Measurements from ENCODE around the gene HOXB6. TPM values are rescaled to one million over a fixed set of nuclear protein-coding genes. Genes with fewer than 3 reads are reported as not detected.

HOXB6 gene
- total and polyA plus RNA-seq, 2 experiments from 2014 or later: 0.12 TPM; not detected in 1

DNA sequence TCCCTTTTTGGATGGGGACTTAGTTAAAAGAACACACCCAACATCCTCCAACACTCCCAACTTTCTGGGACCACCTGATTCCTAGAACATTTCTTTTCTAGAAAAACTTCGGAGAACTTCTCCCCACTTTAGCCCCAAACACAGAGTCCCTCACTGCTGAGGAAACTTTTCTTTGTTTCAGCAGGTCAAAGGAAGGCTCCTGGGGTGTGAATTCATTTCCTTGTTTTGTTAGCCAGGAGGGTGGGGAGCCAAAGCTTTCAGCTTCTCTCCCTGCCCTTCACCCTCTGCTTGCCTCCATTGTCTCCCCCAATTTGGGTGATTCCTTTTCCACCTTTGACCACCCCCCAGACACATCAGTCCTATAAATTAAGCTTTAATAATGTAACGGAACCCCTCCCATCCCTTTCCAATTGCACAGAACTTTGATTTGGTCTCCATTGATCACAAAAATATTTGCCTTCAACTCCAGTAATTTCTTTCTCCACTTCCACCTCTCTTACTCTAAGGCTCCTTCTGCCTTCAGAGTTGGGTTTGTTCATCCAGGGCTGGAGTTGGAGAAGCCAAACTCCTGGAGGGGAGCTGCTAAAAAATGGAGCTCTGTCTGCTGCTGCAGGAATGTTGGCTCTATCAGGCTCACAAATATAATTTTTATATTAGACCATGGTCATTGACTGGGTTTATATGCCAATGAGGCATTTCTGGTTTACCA, 37.0 kb downstream of the HOXB6 start:
- DNase-seq (ENCODE audit: low read depth in 1 of 2, low spot score in 1 of 2): no peak
- TF ChIP-seq, protein P1, sequence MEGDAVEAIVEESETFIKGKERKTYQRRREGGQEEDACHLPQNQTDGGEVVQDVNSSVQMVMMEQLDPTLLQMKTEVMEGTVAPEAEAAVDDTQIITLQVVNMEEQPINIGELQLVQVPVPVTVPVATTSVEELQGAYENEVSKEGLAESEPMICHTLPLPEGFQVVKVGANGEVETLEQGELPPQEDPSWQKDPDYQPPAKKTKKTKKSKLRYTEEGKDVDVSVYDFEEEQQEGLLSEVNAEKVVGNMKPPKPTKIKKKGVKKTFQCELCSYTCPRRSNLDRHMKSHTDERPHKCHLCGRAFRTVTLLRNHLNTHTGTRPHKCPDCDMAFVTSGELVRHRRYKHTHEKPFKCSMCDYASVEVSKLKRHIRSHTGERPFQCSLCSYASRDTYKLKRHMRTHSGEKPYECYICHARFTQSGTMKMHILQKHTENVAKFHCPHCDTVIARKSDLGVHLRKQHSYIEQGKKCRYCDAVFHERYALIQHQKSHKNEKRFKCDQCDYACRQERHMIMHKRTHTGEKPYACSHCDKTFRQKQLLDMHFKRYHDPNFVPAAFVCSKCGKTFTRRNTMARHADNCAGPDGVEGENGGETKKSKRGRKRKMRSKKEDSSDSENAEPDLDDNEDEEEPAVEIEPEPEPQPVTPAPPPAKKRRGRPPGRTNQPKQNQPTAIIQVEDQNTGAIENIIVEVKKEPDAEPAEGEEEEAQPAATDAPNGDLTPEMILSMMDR (IDR thresholded peaks at IDR 0.05; ENCODE audit: low read depth, low read length): no peak
- no peak overlapping the region for H3K27ac ChIP-seq
- no peaks in the 10 kb centered on the region for H3K36me3 ChIP-seq
- H3K4me3 ChIP-seq: no peak overlapping the region
- no peaks in the 10 kb centered on the region for H3K9me3 ChIP-seq (ENCODE audit: low read depth)
- H3K4me1 ChIP-seq (ENCODE audit: low read depth): peaks cover 47% of the 10 kb centered on the region
- H3K27me3 ChIP-seq: peaks cover 100% of the 10 kb centered on the region

DNA sequence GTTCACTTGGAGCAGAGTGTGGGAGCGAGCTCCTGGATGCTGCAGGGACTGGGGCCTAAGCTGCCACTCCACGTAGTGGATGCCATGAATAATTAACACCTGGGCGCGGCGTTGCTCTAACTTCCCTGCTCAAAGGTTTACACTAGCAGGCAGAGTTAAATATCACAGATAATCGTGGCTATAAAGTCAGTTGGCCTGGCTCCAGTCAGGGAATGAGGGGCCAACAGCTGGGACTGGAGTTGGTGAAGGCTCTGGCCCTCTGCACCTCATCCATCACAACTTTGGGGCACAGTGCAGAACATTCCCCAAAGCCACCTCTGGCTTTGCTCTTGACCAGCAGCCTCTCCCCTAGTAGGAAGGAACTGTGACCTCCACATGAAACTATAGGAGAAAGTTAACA, 37.6 kb downstream of the HOXB6 start:
- Histone ChIP-seq H3K27me3 (peaks cover 100% of the 10 kb centered on the region), H3K36me3 (no peaks in the 10 kb centered on the region), H3K4me3 (no peak overlapping the region), H3K27ac (no peak overlapping the region), H3K9me3 (ENCODE audit: low read depth) (no peaks in the 10 kb centered on the region), H3K4me1 (ENCODE audit: low read depth) (peaks cover 46% of the 10 kb centered on the region)
- no peak for DNase-seq (ENCODE audit: low read depth in 1 of 2, low spot score in 1 of 2)
- TF ChIP-seq, protein P1 (IDR thresholded peaks at IDR 0.05; ENCODE audit: low read depth, low read length): no peak

DNA sequence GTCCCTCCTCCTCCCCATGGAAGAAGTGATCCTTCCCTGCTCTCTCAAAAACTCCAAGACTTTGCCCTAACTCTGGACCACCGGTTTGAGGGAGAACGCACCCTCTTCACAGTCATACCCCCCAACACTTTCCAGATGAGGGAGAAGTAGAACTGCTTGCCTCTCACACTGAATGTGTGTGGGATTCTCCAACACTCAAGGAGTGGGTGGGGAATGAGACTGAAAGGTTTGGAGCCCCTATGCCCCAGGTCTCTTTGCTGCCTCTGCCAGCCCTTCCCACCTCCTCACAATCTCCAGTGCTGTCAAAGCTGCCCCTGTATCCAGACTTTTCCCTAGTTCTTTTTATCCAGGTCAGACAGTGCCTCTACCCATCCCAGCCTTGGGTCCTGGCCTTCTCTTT, 38.1 kb downstream of the HOXB6 start:
- Histone ChIP-seq H3K4me1 (ENCODE audit: low read depth) (peaks cover 46% of the 10 kb centered on the region), H3K27ac (no peak overlapping the region), H3K36me3 (no peaks in the 10 kb centered on the region), H3K27me3 (peaks cover 100% of the 10 kb centered on the region), H3K4me3 (no peak overlapping the region), H3K9me3 (ENCODE audit: low read depth) (no peaks in the 10 kb centered on the region)
- TF ChIP-seq, protein P1 (IDR thresholded peaks at IDR 0.05; ENCODE audit: low read depth, low read length): no peak
- DNase-seq (ENCODE audit: low read depth in 1 of 2, low spot score in 1 of 2): no peak

DNA sequence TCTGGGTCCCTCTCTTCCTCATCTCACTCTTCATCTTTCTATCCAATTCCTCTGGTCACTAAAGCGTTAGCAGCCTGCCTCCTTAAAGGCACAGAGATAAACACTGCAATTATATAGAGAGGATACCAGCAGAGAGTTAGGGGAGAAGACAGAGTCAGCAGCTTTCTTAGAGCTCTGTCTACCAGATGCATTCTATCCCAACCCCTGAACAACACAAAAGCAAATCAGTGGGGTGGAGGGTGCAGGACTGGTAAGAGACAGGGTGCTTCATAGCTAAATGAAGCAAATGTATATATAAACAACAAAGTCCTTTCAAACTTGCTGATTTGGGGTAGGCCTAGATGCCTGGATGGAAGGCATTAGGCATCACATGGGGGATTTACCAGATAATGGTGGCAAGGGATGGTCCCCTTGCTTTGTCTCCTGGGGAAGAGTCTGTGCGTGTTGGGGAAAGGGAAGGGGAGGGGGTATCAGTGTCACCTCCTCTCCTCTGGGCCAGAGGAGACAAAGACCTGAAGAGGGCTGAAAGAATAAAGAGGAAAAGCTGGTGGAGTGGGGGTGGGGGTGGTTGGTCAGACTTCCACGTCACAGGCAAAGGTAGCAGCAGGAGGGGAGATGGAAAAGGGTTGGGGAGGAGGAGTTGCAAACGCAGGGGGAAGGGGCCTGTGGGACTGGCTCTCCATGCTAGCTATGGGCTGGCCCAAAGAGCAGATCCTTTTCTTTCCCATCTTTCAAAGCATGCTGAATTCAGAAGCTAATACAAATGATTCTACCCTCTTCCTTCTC, 38.7 kb downstream of the HOXB6 start:
- no peak overlapping the region for H3K4me3 ChIP-seq
- no peak overlapping the region for H3K27ac ChIP-seq
- peaks cover 100% of the 10 kb centered on the region for H3K27me3 ChIP-seq
- no peaks in the 10 kb centered on the region for H3K9me3 ChIP-seq (ENCODE audit: low read depth)
- TF ChIP-seq, protein P1 (IDR thresholded peaks at IDR 0.05; ENCODE audit: low read depth, low read length): no peak
- no peak for DNase-seq (ENCODE audit: low read depth in 1 of 2, low spot score in 1 of 2)
- H3K4me1 ChIP-seq (ENCODE audit: low read depth): peaks cover 42% of the 10 kb centered on the region
- no peaks in the 10 kb centered on the region for H3K36me3 ChIP-seq

DNA sequence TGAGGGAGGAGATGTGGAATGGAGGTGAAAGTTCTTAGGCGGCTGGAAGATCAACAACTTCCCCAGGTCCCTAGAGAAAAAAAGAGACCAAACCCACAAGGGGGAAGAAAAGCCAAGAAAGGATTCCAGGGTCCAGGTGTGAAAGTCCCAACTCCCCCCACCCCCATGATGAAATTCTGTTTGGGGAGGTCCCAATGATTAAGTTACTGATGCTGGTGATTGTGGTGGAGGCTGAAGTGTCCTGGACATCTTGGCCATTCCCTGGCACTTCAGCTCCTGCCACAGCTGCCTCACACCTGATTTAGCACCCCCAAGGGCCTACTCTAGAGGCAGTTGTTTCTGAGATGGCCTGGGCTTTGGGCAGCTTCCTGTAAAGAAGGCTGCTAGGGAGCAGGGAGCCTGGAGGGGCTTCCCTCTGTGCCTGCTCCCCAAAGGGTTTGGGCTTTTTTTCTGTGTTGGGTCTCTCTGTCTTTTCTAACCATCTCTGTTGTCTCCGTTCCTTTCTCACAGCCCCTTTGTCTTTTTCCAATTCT, 39.7 kb downstream of the HOXB6 start:
- TF ChIP-seq, protein P1 (IDR thresholded peaks at IDR 0.05; ENCODE audit: low read depth, low read length): no peak
- Histone ChIP-seq H3K4me3 (no peak overlapping the region), H3K27ac (no peak overlapping the region), H3K36me3 (no peaks in the 10 kb centered on the region), H3K4me1 (ENCODE audit: low read depth) (peaks cover 31% of the 10 kb centered on the region), H3K9me3 (ENCODE audit: low read depth) (no peaks in the 10 kb centered on the region), H3K27me3 (peaks cover 100% of the 10 kb centered on the region)
- DNase-seq (ENCODE audit: low read depth in 1 of 2, low spot score in 1 of 2): no peak

Measured in cardiac muscle cell (in vitro differentiated cells and primary cell).